Measurements from ENCODE around the gene ATRNL1.
"Not testable (repeated sequence)": the region's sequence is repeated elsewhere in the genome, so short reads cannot be mapped to it uniquely, and the experiment has no call there.

ATRNL1 gene

GRCh38 chr10:115771755-115772154, 678.6 kb downstream of the ATRNL1 start:
- no peak for DNase-seq (ENCODE audit: low spot score)

DNA sequence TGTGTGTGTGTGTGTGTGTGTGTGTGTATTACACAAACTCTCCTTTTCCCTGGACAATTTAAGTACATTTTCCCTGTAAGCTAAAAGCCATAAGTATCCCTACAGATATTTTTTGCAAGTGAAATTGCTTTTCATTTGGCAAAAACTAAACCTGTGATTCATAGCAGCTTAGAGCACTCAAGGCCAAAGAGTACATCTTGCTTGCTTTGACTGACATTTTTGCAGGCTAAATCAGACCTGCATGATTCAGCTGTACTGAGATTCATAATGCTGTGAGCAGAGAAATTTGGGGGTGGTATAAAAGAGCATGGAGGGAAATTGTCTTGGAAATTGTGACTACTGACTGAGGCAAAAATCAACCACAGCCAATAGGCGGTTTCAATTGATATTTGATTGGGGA, 679.4 kb downstream of the ATRNL1 start:
- DNase-seq (ENCODE audit: low spot score) = no peak

DNA sequence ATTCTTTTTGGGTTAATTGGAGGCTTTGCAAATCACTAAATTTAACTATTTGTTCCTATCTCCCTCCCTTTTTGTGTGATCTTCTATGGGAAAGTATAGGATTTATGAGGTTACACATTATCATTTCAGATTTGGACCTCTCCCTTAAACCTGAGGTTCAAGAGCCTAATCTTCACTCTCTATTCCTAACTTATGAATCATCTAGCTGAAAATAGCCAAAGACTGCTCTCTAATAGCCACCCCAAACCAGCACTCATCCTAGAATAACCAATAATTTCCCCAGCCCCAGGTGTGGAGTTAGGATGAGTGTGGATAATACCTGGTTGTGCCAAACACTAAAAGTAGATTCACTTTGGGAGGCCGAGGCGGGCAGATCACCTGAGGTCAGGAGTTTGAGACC, 680.7 kb downstream of the ATRNL1 start:
- DNase-seq (ENCODE audit: low spot score) = no peak

DNA sequence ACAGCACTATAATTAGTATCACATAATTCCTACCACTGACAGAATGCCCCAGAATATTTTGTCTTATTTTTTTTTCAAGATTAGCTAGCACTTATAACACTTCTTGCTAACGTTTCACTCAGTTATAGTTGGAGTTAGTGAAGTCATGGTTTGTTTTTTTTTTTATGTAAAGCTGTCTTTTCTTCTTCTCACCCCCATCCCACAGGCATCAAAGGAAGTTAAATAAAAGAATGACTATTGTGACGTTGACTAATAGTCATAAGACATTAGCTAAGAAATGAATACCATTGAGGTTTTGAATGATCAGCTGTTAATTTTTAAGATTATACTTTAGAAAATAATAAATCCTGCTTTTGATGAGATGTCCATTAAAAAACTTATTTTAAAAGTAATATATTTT, 681.6 kb downstream of the ATRNL1 start:
- no peak for DNase-seq (ENCODE audit: low spot score)

- no peak for DNase-seq (ENCODE audit: low spot score)
Measured at GRCh38 chr10:115777646-115778045, 684.5 kb downstream of the ATRNL1 start.

DNA sequence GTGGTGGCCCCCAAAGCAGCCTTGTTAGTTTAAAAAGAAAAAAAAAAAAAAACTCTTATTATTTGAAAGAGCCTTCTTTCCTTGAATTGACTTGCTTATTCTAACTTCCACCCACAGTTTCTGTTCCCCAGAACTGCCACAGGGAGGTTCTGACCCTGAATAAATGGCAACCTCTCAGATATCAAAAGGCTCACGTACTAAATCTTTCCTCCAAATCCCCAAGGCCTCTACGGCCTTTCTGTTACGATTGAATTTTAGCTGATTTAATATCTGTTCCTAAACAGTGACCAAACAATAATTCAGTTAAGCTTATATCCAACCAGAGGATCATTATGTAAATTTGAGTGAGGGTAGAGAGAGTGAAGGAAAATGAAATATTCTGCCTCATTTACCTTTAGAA, 697.1 kb downstream of the ATRNL1 start:
- DNase-seq (ENCODE audit: low spot score) = no peak

DNA sequence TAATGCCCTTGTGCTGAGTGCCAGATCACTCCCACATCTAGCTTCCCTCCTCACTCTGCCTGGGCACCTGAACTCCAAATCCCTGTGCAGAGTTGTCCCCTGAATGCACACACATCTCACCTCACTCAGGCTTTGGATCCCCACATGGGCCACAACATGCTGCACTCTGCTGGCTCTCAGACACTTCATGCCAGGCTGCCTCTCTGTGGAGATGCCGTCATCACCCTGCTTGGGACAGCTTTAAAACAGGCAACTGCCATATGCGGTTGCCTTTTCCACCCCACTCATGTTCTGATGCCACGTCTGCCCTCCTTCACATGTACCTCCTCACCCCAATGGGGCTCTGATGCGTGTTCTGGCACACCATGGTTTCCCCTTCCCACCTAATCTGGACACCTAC, 702.8 kb downstream of the ATRNL1 start:
- no peak for DNase-seq (ENCODE audit: low spot score)

- no peak for DNase-seq (ENCODE audit: low spot score)
Measured at GRCh38 chr10:115801457-115801856, 708.3 kb downstream of the ATRNL1 start.

DNA sequence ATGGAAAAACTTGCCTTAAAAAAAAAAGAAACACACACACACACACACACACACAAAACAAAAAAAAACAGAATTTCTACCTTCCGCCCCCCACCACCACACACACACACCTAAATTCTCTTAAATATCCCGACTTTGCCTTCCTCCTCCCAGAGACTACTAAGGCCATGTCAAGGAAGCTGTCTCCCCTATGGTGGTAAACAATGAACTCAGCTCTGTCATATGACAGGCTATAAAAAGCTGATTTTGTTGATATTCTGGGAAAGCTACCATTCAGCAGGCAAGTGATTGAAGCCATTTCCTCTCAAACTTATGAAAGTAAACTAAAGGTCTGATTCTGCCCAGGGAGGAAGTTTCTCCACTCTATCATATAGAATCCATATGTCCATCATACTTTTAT, 708.8 kb downstream of the ATRNL1 start:
- DNase-seq (ENCODE audit: low spot score) = no peak

- no peak for DNase-seq (ENCODE audit: low spot score)
Measured at GRCh38 chr10:115802911-115803310, 709.7 kb downstream of the ATRNL1 start.

- no peak for DNase-seq (ENCODE audit: low spot score)
Measured at GRCh38 chr10:115814542-115814941, 721.4 kb downstream of the ATRNL1 start.

GRCh38 chr10:115818012-115818411, 724.8 kb downstream of the ATRNL1 start:
- DNase-seq (ENCODE audit: low spot score) = no peak

DNA sequence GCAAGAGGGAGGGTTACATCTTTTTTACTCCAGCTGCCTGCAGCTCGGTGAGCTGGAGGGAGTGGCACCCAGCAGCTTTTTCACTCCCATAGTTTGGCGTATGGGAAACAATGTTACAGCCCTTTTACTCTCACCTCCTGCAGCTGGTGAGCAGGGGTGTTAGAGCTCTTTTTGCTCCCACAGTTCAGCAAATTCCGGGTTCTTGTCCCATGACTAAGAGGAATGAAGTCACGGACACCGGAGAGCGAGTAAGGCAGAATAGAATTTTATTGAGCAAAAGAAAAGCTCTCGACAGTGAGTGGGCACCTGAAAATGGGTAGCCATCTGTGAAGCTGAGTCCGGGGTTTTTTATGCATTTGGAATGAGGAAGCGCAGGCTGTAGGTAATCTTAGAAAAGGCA, 733.2 kb downstream of the ATRNL1 start:
- no peak for DNase-seq (ENCODE audit: low spot score)

DNA sequence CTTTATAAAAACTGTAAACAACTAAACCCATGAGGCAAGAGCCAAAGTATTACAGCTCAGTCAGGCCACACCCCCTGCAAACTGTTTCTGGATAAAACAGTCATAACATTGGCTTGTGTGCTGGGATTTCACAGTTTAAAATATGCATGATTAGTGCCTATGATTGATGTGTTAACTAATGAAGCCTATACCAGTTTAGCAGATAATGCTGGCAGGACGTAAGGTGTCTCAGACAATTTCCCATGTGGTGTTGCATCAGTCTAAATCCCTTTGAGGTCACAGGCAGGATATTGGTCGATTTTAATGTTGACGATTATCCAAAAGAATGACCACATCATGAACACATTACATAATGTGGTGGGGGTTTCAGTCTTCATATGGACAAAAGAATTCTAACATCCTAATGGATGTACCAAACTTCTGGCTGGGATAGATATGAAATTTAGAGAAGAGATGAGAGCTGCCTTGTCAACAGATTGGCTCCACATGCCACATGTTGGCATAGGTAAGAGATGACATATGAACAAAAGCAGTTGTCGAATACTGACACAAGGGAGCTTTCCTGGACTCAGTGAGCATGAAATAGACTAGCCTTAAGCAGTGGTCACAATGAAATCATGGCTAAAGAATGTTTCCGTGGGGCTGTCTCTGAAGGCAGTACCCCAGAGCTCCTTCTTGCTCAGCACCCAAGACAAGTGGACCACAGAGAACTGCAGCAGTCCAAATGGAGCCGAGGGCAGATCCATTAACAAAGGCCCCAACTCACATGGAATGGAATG, 734.3 kb downstream of the ATRNL1 start:
- no peak for DNase-seq (ENCODE audit: low spot score)

- DNase-seq (ENCODE audit: low spot score) = not testable (repeated sequence)
Measured at GRCh38 chr10:115828182-115828581, 735.0 kb downstream of the ATRNL1 start.

- no peak for DNase-seq (ENCODE audit: low spot score)
Measured at GRCh38 chr10:115829521-115830205, 736.5 kb downstream of the ATRNL1 start.

DNA sequence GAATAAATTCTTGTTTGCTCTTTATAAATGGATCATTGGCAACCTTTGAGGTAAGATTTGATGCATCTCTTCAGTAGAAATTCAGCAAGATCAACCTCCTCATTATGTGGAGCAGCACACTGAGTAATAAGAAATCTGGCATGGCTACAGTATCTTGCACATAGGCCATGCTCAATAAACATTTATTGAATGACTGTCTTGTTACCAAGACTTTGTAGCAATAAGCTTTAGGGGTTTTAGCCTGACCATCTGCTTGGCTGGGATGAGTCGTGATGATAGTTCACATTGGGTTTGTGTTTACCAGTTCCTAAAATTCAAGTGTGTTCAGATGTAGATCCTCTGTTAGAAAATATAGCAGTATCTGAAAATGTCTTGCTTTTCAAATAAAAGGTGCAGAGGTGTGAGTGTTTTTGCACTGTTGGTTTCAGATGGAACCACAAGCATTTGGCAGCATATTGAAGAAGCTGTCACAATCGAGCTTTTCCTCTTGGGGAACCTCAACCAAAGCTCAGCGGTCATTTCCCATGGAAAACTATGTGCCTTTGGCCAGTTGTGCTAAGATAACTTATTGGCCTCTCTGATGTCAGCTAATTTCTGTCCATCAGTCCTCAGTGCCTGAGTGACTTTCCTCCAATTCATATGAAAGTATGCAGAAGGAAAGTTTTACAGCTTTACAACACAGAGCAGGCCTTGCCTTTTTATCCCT, 737.3 kb downstream of the ATRNL1 start:
- DNase-seq (ENCODE audit: low spot score) = no peak

GRCh38 chr10:115831016-115831415, 737.9 kb downstream of the ATRNL1 start:
- DNase-seq (ENCODE audit: low spot score) = no peak

DNA sequence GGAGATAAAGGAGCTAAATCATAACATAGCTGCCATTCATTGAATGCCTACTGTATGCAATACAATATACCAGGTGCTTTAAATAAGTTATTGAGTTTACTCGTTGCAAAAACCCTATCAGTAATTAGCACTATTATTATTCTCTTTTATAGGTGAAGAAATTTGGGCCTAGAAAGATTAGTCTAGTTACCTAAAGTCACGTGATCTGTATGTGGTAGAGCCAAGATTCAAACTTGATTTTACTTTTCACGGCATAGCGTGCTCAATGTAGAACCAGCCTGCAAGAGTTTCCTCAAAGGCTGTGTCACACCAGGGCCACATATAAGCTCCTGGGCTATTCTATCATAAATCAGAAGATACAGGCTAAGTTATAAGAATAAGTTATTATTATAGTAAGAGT, 740.0 kb downstream of the ATRNL1 start:
- DNase-seq (ENCODE audit: low spot score) = no peak

DNA sequence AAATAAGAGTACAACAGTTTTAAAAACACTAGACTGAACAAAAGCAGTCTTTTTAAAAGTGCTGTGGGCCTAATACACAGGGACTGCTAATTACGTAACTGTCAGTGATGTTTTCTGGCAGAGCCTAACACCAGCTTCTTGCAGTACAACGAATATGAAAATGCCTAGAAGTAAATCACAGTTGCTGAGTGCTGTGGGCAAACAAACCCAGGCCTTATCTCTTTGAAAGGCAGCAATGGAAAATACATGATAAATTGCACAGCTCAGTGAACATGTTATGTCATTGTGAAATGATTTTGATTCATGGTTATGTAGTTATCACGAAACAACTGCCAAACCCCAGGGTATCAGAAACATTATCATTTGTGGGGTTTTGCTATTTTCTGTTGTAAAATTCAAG, 751.4 kb downstream of the ATRNL1 start:
- no peak for DNase-seq (ENCODE audit: low spot score)

DNA sequence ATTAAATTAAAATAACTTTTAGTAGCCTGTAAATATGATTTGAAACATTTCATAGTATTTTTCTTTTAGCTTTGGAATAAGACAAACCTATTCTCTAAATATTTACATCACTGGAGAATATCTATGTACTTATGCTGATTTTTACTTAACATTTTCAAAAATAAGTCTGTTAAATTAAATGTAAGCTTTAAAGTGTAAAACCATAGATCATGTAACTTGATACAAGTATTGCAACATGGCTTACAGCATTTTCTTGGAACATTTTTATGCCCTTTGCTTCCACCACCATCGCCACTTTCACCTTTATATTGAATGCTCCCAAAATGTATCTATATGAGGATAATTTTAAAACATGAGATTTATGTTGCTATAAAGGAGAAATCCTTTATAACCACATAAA, 752.8 kb downstream of the ATRNL1 start:
- DNase-seq (ENCODE audit: low spot score) = no peak

GRCh38 chr10:115846528-115846927, 753.4 kb downstream of the ATRNL1 start:
- no peak for DNase-seq (ENCODE audit: low spot score)

GRCh38 chr10:115849197-115849596, 756.0 kb downstream of the ATRNL1 start:
- DNase-seq (ENCODE audit: low spot score) = no peak

All from hematopoietic multipotent progenitor cell treated with erythropoietin and hydrocortisone succinate and interleukin-3 and kit ligand, for 15 days (in vitro differentiated cells).